ENCODE data around the gene ATMIN.

Gene ATMIN

GRCh38 chr16:81035398-81035974 is at the start of gene ATMIN:
ATMIN (plus strand) TSS chr16:81035842; CDS start chr16:81035871, 29 bp downstream.
- DNase-seq = peak; percentile 88

- peak; percentile 61 for DNase-seq
Measured at GRCh38 chr16:80986557-80986956, 49.1 kb upstream of the ATMIN start.

GRCh38 chr16:80988756-80989155 is 46.9 kb upstream of the ATMIN start:
- no peak for DNase-seq

- no peak for DNase-seq
Measured at GRCh38 chr16:80989801-80990200, 45.8 kb upstream of the ATMIN start.

GRCh38 chr16:80990577-80990976 is 45.1 kb upstream of the ATMIN start:
- DNase-seq = no peak

- no peak for DNase-seq
Measured at GRCh38 chr16:80990978-80991377, 44.7 kb upstream of the ATMIN start.

- DNase-seq = no peak
Measured at GRCh38 chr16:80991792-80992430, 43.7 kb upstream of the ATMIN start.

GRCh38 chr16:80992676-80993293 is 42.9 kb upstream of the ATMIN start:
- no peak for DNase-seq

- no peak for DNase-seq
Measured at GRCh38 chr16:80993307-80993706, 42.3 kb upstream of the ATMIN start.

- no peak for DNase-seq
Measured at GRCh38 chr16:80993834-80994233, 41.8 kb upstream of the ATMIN start.

GRCh38 chr16:80994451-80994850 is 41.2 kb upstream of the ATMIN start:
- no peak for DNase-seq

GRCh38 chr16:80996688-80997138 is 38.9 kb upstream of the ATMIN start:
- no peak for DNase-seq

- DNase-seq = no peak
Measured at GRCh38 chr16:80997139-80997798, 38.4 kb upstream of the ATMIN start.

- DNase-seq = no peak
Measured at GRCh38 chr16:80997964-80998620, 37.5 kb upstream of the ATMIN start.

GRCh38 chr16:81000873-81001272 is 34.8 kb upstream of the ATMIN start:
- no peak for DNase-seq

GRCh38 chr16:81001330-81001729 is 34.3 kb upstream of the ATMIN start:
- no peak for DNase-seq

- DNase-seq = no peak
Measured at GRCh38 chr16:81003064-81003463, 32.6 kb upstream of the ATMIN start.

GRCh38 chr16:81003610-81004460 is 31.8 kb upstream of the ATMIN start:
- no peak for DNase-seq

- DNase-seq = peak; percentile 71
Measured at GRCh38 chr16:81004646-81005353, 30.8 kb upstream of the ATMIN start.

GRCh38 chr16:81005610-81006161 is 30.0 kb upstream of the ATMIN start:
- DNase-seq = peak; percentile 12

- DNase-seq = peak; percentile 67
Measured at GRCh38 chr16:81006211-81006812, 29.3 kb upstream of the ATMIN start.
